Fibroblast of upper back skin (primary cell): ENCODE measurements around the gene TADA2B.
"Not testable (repeated sequence)": the region's sequence is repeated elsewhere in the genome, so short reads cannot be mapped to it uniquely, and the experiment has no call there.

Experiments used
- DNase-seq: peaks from one replicate; pipeline ENCODE4 v3.0.0-alpha.2; 2013

The TADA2B gene

DNA sequence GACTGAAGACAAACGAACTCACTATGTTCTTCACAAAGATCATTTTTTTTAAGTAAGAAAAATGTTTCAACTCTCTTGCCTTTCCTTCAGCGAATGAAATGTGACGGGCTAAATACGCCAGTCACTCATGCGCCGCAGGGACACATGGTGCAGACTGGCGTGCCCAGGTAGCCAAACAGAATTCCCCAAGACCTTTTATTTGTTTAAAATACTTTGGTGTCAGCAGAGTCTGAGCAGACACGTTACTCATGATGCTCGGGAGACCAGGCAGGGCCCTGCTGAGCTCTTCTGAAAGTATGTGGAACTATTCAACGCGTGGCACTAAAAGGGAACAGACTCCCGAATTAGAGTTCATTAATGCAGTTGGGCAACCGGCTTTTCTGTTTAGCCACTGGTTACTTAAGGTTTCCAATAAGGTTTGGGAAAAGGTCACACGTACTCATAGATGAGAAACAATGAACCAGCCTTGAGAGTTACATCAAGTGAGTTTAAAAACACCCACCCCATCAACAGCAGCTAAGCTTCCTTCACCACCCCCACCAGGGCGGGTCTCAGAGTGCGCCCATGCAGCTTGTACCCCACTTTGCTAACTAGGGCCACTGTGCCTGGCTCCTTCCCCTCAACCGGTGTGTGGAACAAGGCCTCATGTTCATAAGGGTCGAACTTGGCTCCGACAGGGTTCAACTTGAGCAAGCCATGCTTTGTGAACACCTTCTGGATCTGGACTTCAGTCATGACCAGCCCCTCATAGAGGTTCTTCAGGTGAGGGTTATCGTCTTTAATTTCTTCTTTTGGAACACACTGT lies 17.4 kb downstream of the TADA2B start:
- no peak for DNase-seq

DNA sequence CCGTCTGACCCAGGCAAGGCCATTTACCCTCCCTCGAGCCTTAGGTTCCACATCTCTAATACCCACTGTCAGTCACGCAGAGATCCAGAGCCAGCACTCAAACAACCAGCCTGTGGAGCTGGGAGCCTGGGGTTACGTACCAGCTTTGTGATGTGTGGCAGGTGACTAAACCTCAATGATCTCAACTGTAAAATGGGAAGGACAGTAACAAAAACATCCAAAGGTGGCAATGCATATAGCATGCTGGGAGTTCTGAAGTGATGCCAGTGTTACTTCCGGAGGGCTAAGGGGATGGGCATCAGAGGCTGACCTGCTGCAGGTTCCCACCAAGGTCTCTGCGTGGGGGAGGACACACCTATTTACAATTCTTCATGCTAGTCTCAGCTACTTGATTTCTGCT lies 18.6 kb downstream of the TADA2B start:
- DNase-seq: no peak

DNA sequence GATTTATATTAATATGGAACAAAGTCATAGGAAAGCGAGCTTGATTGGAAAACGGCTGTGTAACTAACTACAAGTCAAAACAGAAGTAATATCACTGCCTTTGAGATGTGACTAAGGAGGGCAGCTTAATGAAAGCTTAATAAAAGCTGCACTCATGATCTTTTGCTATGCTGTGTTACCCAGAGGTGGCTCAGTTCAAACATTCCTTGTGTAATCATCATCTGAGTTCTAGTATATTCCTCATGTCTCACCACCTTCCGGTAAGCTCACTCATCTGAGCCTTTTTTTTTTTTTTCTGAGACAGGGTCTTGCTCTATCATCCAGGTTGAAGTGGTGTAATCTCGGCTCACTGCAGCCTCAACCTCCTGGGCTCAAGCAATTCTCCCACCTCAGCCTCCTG lies 19.6 kb downstream of the TADA2B start:
- DNase-seq: no peak

DNA sequence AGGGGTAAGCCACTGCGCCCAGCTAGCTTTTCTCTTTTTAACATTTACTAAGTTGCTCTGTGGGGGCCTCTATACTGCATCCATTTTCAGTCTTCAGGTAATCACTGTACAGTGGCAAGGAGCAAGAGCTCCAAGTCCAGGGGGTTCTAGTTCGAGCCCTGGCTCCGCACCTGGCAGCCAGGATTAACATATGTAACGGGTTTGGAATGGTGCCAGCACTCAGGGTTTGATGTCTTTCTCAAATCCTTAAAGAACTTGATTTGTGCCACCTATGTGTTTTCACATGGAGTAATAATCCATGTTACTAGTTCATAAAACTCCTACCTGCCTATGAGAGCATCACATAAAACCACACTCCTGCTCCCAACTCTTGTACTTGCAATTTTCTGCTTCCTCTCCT lies 20.2 kb downstream of the TADA2B start:
- DNase-seq: no peak

DNA sequence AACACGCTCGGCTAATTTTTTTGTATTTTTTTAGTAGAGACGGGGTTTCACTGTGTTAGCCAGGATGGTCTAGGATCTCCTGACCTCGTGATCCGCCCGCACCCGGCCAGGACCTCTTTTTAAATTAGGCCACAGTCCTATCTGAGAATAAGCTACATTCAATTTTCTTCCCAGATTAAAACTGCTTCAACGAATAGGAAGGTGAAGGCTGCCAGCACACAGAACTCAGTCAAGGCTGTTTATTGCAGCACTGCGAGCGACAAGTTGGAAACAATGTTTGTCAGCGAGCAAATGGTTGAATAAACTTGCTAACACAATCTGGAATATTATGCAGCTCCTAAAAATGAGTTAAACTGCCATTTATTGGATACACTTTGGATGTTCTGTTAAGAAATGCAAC lies 22.8 kb downstream of the TADA2B start:
- no peak for DNase-seq

DNA sequence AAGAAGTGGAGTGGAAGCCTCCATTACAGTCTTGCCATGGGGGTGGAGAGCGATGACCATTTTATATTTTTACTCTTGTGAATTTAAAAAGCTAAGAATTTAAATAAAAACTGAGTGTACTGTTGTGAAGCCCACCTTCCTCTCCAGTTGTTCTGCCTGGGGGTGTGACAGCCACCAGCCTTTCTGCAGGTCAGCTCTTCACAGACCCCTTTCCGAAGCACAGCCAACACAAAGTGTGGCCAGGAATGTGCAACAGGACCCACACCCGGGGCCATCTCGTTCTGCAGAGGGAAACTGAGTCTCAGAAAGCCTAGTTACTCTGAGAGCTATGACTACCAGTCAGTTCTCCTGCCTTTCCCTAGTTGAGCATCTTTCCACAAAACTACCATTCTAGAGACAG lies 23.3 kb downstream of the TADA2B start:
- no peak for DNase-seq

DNA sequence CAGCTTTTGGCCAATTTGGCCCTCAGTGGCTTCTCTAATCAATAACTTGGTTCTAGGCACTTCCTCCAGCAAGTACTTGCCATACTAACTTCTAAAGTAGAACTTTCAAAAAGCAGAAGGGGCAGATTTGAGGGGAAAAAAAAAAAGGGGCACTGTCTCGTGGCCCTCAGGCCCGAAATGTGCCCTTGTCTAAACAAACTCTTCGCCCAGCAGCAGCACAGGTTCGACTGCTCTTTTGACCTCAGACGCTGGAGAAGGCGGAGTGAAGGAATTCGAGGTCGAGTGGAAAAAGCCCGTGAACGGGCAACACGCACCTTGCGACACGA lies 23.9 kb downstream of the TADA2B start:
- no peak for DNase-seq

DNA sequence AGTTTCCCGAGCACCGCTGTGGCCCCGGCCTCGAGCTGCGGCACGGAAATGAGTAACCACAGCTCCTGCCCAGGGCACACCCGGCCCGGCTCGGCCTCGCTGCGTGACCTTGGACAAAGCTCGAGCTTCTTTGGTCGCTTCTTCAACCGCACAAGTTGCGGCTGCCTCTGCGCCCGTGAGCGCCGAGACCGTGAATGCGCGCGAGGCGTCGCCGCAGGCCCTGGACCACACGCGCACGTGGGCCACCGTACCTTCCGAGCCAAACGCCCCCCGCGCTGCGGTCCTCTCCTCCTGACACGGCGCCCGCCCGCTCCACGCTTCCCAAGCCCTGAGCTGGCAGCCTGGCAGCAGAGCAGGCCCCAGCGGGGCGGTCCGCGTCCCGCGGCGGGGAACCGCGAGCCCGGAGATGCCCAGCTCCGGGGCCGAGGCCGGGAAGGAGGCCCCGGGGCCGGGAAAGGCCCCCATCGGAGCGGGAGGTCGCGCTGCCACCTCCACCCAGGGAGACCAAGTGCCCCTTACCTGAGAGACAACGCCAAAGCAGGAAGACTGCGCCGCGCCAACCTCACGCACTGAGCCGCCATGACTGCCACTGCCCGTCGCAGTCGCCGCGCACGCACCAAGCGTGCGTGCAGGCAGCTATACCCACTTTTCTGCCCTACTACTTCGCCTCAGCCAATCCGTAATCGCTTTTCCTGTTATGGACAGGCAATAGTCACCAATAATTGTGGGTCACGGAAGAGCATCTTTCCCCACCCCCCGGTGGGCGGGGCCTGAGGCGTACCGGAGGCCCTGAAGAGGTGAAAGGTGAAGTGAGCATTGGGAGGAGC lies 24.5 kb downstream of the TADA2B start, which contains the start of gene GRPEL1:
Gene GRPEL1, minus strand, starts transcription at position 613 of the 827 bp plus-strand sequence. Its CDS starts 32 bp downstream, at position 581.
- DNase-seq: peak; percentile 99

DNA sequence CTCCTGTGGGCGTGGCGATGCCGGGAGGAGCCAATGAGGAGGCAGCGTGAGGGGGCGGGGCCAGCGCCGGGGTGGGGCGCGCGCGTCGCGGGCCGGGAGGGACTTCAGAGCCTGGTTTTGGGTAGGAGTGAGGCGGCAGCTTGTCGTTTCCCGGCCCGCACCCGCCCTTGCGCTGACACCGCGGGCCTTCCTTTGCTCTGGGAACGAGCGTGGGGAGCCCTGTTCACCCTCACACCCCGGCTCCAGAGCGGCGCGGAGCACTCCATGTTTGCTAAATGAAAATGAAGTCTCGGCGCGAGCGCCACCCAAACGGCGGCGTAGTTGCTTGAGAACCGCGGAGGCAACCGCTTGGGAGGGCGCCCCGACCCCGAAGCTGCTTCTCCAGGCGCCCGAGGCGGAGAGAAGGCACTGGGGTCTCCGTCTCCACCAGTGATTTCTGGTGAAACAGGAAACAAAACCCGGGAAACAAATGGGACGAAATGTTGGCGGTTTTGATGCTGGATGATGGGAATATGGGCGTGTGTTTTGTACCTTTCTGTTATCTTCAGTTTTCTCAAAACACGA lies 25.2 kb downstream of the TADA2B start:
- no peak for DNase-seq

DNA sequence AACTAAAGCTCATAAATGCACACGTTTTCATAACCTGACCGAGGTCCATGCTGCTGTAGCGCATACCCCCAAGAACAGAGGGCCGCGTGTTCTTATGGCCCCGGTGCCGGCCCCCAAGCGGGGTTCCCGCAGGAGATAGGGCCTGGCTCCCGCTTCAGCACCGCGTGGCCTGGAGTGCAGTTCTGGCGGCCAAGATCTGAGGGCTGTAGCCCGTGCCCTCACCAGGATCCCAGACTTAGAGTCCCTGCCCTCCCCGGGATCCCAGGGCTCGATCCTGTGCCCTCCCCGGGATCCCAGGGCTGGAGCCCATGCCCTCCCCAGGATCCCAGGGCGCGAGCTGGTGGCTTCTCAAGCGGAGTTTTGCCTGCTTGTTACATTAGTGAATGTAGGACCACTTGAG lies 25.7 kb downstream of the TADA2B start:
- DNase-seq: no peak

DNA sequence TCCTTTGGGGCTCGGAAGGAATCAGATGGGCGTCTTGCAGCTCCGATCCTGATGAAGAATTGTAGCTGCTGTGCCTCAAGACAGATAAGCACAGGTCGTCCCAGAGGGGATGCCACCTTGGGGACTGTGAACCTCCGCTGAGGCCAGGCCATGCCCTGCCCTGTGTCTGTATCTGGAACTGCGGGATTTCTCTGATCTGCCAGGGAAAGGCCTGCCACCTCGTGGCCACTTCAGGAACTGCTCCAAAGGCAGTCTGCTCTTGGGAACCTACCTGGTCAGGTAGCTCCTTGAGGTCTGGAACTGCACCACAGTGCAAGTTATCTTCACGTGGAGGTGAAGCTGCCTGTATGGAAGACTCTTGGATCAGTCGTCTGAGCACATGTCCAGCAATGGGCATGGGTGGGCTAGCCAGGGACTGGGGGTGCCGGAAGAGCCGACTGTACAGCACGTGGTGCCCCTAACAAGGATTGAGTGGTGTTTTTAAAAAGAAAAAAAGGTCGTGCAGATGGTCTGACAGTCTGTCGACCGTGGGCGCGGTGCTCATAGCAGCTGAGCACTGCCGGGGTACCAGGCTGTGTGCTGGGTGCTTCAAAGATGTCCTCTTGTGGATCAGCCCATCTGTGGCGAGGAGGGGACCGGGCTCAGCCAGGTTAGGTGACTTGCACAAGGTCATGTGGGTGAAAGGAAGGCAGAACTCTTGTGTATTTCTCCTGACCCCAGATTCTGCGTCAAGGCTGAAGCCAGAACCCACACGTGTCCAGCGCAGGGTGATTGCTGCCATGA lies 27.7 kb downstream of the TADA2B start:
- peak; percentile 57 for DNase-seq

DNA sequence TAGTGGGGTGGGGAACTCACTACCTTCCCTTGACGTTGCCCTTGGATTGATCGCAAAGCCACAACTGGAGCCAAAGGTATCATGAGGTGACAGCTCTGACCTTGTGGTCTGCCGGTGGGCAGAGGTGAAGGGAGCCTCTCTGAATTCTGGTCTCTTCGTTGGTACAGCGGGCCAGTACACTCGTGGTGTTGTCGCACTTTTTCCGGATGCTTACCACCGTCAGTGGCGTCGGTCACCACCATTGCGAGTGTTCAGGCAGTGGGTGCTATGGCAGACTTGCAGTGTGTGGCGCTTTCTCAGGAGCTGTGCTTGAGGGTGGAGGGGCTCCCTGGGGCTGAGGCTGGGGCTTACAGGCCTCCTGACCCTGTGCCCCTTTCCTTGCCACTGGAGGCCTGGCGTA lies 29.9 kb downstream of the TADA2B start:
- no peak for DNase-seq

DNA sequence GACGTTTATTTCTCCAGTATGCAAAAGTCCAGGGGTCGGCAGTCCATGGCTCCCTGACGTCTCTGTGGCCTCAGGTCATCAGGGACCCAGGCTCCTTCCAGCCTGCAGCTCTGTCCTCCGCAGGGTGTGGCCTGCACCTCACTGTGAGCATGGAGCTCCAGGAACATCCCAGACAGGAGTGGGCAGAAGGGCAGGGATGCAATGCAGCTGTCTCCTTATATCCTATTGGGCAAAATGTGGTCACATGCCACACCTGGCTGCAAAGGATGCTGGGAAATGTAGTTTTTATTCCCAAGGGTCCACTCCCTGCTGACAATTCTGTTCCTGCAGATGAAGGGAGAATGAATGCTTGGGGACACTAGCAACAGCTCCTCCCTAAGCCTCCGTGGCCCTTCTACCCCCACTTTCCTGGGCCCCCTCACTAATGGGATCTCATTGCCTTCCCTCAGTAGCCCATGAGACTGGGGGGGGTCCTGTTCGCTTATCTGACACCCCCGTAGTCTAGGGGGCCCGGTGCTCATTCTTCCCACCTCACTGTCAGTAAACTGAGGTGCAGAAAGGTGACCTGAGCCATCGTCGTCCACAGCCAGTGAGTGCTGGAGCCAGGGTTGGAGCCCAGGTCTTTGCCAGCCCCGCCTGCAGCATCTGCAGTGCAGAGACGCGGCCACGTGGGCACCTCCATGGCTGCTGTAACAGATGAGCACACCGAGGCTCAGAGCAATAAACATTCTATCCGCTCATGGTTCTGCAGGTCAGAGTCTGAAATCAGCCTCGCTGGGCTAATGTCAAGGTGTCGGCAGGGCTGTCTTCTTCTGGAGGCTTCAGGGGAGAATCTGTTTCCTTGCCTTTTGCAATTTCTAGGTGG lies 30.6 kb downstream of the TADA2B start:
- peak; percentile 46 for DNase-seq

DNA sequence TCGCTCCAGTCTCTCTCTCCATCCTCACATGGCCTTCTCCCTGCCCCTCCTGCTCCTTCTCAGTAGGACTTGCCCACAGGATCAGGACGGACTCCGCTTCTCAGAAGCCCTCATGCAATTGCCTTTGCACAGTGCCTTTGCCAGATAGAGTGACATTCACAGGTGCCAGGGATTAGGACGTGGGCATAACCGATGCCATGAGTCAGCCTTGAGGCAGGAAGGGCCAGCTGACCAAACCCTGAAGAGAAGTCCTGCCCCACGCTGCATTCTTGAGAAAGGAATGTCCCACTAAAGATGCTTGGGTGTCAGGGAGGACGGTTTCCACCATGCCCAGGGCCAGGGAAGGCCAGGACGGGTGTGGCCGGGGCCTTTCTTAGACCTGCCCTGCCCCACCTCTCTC lies 31.3 kb downstream of the TADA2B start:
- no peak for DNase-seq

DNA sequence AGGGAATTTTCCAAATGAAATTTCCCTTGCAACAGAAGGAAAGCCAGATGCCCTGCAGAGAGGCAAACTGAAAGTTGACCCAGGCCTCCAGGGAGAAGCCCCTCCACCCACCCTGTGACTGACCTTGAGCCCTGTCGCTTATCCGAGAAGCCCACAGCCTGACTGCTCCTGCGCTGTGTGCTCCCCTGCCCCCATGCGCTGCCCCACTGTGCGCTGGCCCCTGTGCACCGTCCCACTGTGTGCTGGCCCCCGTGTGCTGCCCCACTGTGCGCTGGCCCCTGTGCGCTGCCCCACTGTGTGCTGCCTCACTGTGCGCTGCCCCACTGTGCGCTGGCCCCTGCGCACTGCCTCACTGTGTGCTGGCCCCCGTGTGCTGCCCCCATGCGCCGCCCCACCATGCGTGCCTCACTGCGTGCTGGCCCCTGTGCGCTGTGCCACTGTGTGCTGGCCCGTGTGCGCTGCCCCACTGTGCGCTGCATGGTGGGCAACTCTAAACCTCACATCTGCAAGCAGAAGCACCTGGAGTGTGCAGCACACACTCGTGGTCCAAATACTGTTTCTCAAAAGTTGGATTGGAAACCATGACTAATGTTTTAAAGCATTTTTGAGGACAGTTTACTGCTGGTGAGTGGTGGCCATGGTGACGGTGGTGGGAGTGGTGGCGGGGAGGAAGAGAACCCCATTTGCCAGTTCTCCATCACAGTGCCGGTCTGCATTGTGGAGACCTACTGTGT lies 33.0 kb downstream of the TADA2B start:
- peak; percentile 14 for DNase-seq

DNA sequence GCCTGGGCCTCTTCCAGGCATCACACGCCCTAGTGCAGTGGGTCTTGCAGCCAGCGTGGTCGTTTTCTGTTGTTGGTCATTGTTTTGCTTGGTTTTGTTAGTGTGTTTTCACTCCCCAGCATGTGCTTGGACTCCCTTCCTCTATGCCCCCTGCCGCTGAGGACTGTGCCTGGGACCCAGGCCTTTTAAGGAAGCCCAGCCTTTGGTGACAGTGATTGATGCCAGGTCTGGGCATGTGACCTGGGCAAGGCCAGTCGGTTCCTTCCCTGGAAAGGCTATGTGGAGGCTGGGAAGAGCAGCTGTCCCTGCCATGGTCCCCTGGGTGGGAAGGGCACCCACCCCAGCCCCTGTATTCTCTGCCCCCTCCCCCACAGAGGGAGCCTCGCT lies 33.5 kb downstream of the TADA2B start:
- no peak for DNase-seq

DNA sequence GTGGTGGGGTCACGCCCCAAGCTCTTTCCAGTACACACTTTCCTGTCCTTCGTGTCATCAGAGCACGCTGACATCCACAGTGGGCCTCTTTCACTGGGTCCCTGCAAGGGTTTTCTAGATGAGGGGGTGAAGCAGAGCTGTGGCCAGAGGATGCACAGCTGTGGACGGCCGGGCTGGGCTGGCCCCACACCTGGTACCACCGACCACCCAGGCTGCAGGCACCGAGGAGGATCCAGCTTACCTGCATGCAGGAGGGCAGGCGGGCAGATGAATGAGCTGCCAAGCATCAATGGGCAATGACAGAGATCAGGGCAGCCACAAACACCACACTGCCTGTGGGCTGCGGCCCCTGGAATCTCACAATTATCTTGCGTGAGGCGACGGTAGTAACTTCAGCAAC lies 34.2 kb downstream of the TADA2B start:
- DNase-seq: no peak

DNA sequence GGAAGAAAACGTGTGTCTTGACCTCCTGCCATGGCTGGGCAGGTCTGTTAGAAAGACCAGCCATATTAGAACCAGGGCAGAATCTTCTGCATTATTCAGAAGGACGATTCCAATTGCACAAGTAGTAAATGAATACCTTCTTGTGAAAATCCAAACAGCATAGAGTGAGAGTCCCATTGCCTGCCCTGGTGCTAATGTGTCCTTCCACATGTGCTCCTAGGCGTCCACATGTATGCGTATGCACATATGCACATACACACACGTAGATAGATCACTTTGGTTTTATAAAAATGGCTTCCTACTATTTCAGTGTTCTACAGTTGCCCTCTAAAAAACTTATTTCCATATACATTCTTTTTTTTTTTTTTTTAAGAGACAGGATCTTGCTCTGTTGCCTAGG lies 34.9 kb downstream of the TADA2B start:
- no peak for DNase-seq

DNA sequence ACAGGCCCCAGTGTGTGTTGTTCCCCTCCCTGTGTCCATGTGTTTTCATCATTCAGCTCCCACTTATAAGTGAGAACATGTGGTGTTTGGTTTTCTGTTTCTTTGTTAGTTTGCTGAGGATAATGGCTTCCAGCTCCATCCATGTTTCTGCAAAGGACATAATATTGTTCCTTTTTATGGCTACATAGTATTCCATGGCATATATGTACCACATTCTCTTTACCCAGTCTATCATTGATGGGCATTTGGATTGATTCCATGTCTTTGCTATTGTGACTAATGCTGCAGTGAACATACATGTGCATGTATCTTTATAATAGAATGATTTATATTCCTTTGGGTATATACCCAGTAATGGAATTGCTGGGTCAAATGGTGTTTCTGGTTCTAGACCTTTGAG lies 36.3 kb downstream of the TADA2B start:
- DNase-seq: not testable (repeated sequence)

DNA sequence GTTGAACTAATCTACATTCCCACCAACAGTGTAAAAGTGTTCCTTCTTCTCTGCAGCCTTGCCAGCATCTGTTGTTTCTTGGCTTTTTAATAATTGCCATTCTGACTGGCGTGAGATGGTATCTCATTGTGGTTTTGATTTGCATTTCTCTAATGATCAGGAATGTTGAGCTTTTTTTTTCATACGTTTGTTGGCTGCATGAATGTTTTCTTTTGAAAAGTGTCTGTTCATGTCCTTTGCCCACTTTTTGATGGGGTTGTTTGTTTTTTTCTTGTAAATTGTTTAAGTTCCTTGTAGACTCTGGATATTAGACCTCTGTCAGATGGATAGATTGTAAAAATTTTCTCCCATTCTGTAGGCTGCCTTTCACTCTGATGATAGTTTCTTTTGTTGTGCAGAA lies 36.7 kb downstream of the TADA2B start:
- DNase-seq: not testable (repeated sequence)
